Measurements from ENCODE around the gene TMEM132D.

TMEM132D gene

DNA sequence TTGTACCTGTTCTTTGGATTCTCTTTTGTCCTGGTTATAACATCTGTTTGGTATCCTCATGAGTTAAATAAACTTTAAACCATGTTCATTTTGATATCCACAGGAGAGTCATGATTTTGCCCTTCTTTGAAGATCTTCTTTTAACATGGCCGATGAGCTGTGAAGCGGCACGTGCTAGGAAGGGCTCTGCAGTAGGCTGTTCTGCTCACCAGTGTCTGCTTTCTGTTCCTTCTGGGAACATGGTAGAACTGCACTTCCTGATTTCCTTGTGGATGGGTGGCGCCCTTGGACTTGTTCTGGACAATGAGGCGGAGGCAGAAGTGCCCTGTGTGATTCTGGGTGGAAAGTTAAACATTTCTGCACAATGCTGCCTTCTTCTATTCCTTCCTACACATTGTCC is 138.1 kb downstream of the TMEM132D start:
- no peak overlapping the region for H2AFZ ChIP-seq (ENCODE audit: low read depth)
- no peaks in the 10 kb centered on the region for H4K20me1 ChIP-seq (ENCODE audit: insufficient read depth)
- H3K4me1 ChIP-seq (ENCODE audit: low read depth, poor library complexity, severe bottlenecking) = no peaks in the 10 kb centered on the region
- H3K9ac ChIP-seq = no peak overlapping the region
- H3K36me3 ChIP-seq (ENCODE audit: insufficient read depth) = no peaks in the 10 kb centered on the region
- H3K27me3 ChIP-seq (ENCODE audit: insufficient read depth, low read depth) = no peaks in the 10 kb centered on the region
- no peaks in the 10 kb centered on the region for H3K79me2 ChIP-seq (ENCODE audit: insufficient read depth, low read depth)
- H3K4me3 ChIP-seq (IDR thresholded peaks at IDR 0.05; ENCODE audit: insufficient read depth, low read depth, low read length) = no peak overlapping the region
- H3K27ac ChIP-seq = no peak overlapping the region
- TF ChIP-seq, protein P1, sequence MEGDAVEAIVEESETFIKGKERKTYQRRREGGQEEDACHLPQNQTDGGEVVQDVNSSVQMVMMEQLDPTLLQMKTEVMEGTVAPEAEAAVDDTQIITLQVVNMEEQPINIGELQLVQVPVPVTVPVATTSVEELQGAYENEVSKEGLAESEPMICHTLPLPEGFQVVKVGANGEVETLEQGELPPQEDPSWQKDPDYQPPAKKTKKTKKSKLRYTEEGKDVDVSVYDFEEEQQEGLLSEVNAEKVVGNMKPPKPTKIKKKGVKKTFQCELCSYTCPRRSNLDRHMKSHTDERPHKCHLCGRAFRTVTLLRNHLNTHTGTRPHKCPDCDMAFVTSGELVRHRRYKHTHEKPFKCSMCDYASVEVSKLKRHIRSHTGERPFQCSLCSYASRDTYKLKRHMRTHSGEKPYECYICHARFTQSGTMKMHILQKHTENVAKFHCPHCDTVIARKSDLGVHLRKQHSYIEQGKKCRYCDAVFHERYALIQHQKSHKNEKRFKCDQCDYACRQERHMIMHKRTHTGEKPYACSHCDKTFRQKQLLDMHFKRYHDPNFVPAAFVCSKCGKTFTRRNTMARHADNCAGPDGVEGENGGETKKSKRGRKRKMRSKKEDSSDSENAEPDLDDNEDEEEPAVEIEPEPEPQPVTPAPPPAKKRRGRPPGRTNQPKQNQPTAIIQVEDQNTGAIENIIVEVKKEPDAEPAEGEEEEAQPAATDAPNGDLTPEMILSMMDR (conservative IDR thresholded peaks at IDR 0.05; ENCODE audit: low read depth, low read length) = no peak
- no peak overlapping the region for H3K4me2 ChIP-seq

DNA sequence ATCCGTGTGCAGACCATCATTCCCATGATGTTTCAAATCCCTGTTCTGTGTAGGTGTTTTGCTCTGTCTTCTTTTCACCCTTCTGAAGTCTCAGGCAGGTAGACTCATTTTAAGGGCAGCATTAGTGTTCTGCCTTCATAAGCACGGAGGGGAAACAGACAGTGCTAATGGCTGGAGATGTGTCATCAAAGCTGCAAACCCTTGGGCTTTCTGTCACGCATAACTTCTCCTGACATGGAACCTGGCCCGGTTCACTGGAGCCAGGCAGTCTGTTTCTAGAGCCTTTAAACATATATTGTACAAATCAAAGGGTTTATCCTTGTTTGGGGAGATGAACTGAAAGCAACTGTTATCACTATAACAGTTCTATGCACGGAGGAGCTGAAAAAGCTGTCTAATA is 141.4 kb downstream of the TMEM132D start:
- Histone ChIP-seq H3K79me2 (ENCODE audit: insufficient read depth, low read depth) (no peaks in the 10 kb centered on the region), H3K4me2 (no peak overlapping the region), H3K36me3 (ENCODE audit: insufficient read depth) (no peaks in the 10 kb centered on the region), H2AFZ (ENCODE audit: low read depth) (no peak overlapping the region), H3K4me3 (IDR thresholded peaks at IDR 0.05; ENCODE audit: insufficient read depth, low read depth, low read length) (no peak overlapping the region), H4K20me1 (ENCODE audit: insufficient read depth) (no peaks in the 10 kb centered on the region), H3K9ac (no peak overlapping the region), H3K27ac (no peak overlapping the region), H3K27me3 (ENCODE audit: insufficient read depth, low read depth) (no peaks in the 10 kb centered on the region), H3K4me1 (ENCODE audit: low read depth, poor library complexity, severe bottlenecking) (no peaks in the 10 kb centered on the region)
- TF ChIP-seq, protein P1 (conservative IDR thresholded peaks at IDR 0.05; ENCODE audit: low read depth, low read length) = no peak

DNA sequence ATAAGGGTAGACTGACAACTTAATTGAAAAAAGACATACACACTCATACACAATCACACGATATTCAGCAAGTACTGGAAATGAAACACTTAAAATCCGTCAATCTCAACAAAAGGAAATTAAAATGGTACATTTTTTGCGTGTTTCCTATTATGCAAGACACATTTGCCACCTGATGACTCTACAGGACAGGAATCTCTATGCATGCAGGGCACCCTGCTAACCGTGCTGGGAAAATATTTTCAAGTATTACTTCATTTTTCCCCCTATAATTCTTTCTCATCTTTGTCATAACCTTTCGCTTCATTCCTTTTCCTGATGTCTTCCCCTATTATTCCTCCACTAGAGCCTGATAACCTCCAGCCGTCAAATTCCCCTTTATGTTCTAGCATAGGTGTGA is 150.2 kb downstream of the TMEM132D start:
- Histone ChIP-seq H3K4me3 (IDR thresholded peaks at IDR 0.05; ENCODE audit: insufficient read depth, low read depth, low read length) (no peak overlapping the region), H3K79me2 (ENCODE audit: insufficient read depth, low read depth) (no peaks in the 10 kb centered on the region), H3K27me3 (ENCODE audit: insufficient read depth, low read depth) (no peaks in the 10 kb centered on the region), H3K9ac (no peak overlapping the region), H4K20me1 (ENCODE audit: insufficient read depth) (no peaks in the 10 kb centered on the region), H3K36me3 (ENCODE audit: insufficient read depth) (no peaks in the 10 kb centered on the region), H2AFZ (ENCODE audit: low read depth) (no peak overlapping the region), H3K27ac (no peak overlapping the region), H3K4me2 (no peak overlapping the region), H3K4me1 (ENCODE audit: low read depth, poor library complexity, severe bottlenecking) (no peaks in the 10 kb centered on the region)
- TF ChIP-seq, protein P1 (conservative IDR thresholded peaks at IDR 0.05; ENCODE audit: low read depth, low read length) = no peak

DNA sequence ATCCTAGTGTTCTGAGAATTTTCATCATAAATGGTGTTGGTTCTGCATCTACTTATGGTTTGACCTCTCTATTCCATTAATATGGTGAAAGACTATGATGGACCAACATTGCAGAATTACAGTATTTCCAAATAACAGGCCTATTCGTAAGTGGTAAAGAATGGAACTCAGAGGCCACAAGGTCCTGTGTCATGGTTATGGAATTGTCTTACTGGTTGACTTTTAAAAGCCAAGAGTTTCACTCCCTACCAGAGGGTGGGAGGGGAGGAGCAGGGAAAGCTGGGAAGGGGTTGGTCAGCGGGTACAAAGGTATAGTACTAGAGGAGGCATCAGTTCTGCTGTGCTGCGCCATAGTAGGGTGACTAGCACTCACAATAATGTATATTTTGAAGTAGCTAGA is 153.4 kb downstream of the TMEM132D start:
- H3K4me3 ChIP-seq (IDR thresholded peaks at IDR 0.05; ENCODE audit: insufficient read depth, low read depth, low read length) = no peak overlapping the region
- no peaks in the 10 kb centered on the region for H3K4me1 ChIP-seq (ENCODE audit: low read depth, poor library complexity, severe bottlenecking)
- no peak overlapping the region for H3K4me2 ChIP-seq
- H3K79me2 ChIP-seq (ENCODE audit: insufficient read depth, low read depth) = no peaks in the 10 kb centered on the region
- no peaks in the 10 kb centered on the region for H3K27me3 ChIP-seq (ENCODE audit: insufficient read depth, low read depth)
- H3K27ac ChIP-seq = no peak overlapping the region
- no peak overlapping the region for H2AFZ ChIP-seq (ENCODE audit: low read depth)
- H3K9ac ChIP-seq = no peak overlapping the region
- TF ChIP-seq, protein P1 (conservative IDR thresholded peaks at IDR 0.05; ENCODE audit: low read depth, low read length) = no peak
- H4K20me1 ChIP-seq (ENCODE audit: insufficient read depth) = no peaks in the 10 kb centered on the region
- H3K36me3 ChIP-seq (ENCODE audit: insufficient read depth) = no peaks in the 10 kb centered on the region
